GM21447 (cell line): ENCODE results near the gene PRMT1.
A peak's percentile ranks its signal among the peaks of the same experiment; 100 is the strongest.

ENCODE experiments used
- ATAC-seq: cut with Tn5 transposase; IDR thresholded peaks from one replicate; pipeline ENCODE4 v1.9.1; 2021; ENCODE audit not compliant: unreplicated experiment

Gene PRMT1

GRCh38 chr19:49651029-49651819 is 25.8 kb upstream of the PRMT1 start:
- ATAC-seq: no peak

- ATAC-seq: no peak
Observed at GRCh38 chr19:49651820-49652550, 25.1 kb upstream of the PRMT1 start.

- ATAC-seq: no peak
Observed at GRCh38 chr19:49652551-49653465, 24.3 kb upstream of the PRMT1 start.

- ATAC-seq: no peak
Observed at GRCh38 chr19:49653466-49653806, 23.6 kb upstream of the PRMT1 start.

- ATAC-seq: no peak
Observed at GRCh38 chr19:49654581-49654980, 22.5 kb upstream of the PRMT1 start.

- ATAC-seq: no peak
Observed at GRCh38 chr19:49655570-49656455, 21.3 kb upstream of the PRMT1 start.

GRCh38 chr19:49656456-49657109 is 20.5 kb upstream of the PRMT1 start:
- no peak for ATAC-seq

GRCh38 chr19:49657493-49658138 is 19.5 kb upstream of the PRMT1 start:
- no peak for ATAC-seq

GRCh38 chr19:49658139-49658517 is 18.9 kb upstream of the PRMT1 start:
- no peak for ATAC-seq

- ATAC-seq: no peak
Observed at GRCh38 chr19:49658566-49659442, 18.3 kb upstream of the PRMT1 start.

GRCh38 chr19:49660338-49660961 is 16.6 kb upstream of the PRMT1 start:
- no peak for ATAC-seq

- no peak for ATAC-seq
Observed at GRCh38 chr19:49662011-49662410, 15.1 kb upstream of the PRMT1 start.

GRCh38 chr19:49663224-49663623 is 13.8 kb upstream of the PRMT1 start:
- ATAC-seq: no peak

- ATAC-seq: peak; percentile 28
Observed at GRCh38 chr19:49664171-49665035, 12.7 kb upstream of the PRMT1 start.

GRCh38 chr19:49665036-49665350 is 12.1 kb upstream of the PRMT1 start:
- no peak for ATAC-seq

GRCh38 chr19:49665351-49666119 is 11.5 kb upstream of the PRMT1 start, which contains the start of the genes BCL2L12 and IRF3:
Gene BCL2L12 (plus strand): TSS chr19:49665933. CDS start chr19:49666693, 760 bp downstream.
Gene IRF3 (minus strand): TSS chr19:49665857. CDS start chr19:49664838, 1,019 bp downstream.
- peak; percentile 73 for ATAC-seq
